Raji (cell line): ENCODE data around the gene EIF6.

Experiments
- POLR2A ChIP-seq: IDR thresholded peaks from 2 replicates; pipeline ENCODE4 v1.6.1; 2011; ENCODE audit warnings: low read depth, low read length, control low read depth; ENCODE audit not compliant: insufficient read depth

EIF6 gene

DNA sequence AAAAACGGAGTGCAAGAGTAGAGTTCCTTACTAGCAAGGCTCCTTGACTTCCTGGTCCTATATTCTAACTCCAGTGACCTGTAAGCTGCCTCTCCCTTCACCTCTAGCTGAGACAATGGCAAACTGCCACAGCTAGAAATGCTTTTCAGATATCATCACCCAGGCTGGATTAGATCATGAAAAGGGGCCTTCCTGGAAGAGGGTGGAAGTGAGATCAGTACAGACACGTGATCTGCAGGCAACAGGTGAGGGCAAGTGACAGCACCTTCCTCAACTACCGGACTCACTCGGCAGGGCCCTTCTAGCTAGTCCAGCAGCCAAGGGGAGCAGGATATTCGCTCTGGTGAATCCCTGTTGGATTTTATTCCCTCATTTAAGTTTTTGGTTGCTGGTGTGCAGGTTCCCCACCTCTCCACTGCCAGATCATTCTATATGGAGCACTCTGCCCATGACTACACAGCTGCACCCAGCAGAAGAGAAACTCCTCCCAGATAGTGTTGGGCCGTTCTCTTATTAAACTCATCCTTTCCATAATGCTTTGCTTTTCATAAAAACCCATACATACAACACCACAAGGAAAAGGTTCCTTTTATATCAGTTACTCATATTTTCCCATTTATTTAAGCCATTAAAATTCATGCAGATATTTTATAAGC lies 34.1 kb upstream of the EIF6 start:
- no peak for TF ChIP-seq POLR2A

DNA sequence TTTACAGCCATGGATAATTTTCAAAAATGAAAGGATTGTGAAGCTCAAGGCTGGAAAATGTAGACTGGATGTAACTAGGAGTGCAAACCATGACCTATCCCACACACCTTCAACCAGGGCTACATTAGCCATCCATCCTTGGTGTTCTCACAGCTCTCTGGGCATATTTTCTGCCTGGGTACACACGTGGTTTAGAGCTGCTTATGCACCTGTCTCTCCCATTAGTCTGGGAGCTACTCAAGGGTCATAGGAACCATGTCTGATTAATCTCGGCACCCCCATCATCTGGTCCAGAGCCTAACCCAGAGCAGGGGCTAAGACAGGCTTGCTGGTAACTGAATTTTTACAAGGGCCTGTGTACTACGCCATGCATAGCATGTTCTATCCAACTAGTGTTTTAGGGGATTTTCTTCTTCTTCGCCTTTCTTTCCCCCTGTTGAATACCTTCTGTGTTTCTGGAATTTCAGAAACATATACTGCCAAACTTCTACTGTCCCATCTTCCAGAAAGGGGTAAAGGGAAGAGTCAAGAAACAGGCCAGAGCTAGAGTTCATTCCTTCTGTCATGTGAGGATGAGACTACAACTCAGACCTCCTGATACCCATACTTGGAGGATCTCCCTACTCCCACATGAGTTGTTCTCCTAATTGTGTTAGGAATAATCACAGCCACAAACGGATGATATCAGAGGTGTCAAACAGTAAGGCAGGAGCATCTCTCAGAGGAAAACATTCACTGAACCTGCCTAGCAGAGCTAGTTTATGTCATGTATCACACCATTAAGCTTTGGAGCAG lies 33.0 kb upstream of the EIF6 start:
- TF ChIP-seq POLR2A: no peak

DNA sequence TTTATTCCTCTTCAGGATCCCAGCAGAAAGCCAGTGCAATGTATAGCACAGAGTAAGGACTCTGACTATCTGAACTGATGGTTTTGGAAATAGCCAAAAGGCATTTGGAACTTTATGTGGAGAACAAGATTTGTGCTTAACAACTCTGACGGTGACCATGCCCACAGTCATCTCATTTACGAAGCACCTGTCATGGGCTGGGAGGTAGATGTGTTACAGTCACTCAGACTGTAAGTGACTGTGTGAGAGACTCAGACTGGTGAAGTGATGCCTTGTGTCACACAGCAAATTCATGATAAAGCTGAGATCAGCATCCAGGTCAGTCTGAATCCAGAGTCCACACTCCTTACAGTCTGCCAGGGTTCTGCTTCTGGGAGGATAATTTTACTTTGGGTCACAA lies 31.5 kb upstream of the EIF6 start:
- TF ChIP-seq POLR2A: no peak

DNA sequence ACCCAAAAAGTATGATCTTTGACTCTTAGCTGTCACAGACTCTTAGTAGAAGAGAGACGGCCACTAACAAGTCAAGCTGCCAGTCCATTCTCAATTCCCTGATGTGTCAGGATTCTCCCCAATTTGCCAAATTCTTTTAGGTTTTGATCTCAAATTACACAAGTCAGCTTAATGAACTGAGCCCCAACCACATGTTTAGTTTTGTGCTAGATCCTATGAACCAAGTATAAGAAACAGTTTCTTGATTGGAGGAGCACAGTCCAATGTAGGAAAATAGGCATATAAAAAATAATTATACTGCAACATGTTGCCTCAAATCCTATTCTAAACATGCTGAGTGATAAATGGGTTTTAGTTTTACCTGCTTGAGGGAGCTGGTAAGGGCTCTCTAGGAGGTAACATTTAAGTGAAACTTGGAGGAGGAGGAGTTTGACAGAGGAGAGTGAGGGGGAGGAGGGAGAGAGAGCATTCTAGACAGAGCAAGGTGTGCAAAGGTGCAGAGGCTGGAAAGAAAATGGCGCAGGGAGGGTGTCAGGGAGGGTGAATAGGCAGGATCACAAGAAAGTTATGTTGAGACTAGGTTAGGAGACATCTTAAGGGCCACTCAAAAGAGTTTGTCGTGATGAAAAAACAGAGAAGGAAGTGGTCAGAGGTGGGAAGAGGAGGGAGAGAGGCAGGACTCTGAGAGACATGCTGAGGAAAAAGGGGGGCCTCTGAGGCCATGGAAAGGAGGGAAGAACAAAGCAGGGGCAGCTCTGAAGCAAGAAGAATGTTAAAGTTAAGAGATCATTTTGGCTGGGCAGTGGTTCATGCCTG lies 30.5 kb upstream of the EIF6 start:
- no peak for TF ChIP-seq POLR2A

DNA sequence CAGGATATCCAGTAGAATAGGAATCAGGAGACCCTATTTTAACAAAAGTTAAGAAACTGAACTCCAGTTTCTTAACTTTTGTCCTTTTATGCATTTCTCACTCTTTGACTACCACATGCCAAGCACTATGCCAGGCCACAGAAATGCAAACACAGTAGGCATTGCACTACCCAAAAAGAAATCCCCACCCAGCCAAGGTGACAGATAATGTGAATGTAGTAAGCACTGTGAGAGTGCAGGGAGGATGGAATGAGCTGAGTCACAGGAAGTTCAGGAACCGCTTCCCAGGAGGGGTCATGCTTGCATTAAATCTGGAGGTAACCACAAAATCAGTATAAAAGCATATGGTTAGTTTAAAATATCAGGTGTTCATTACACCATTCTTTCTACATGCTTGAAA lies 27.7 kb upstream of the EIF6 start:
- no peak for TF ChIP-seq POLR2A

DNA sequence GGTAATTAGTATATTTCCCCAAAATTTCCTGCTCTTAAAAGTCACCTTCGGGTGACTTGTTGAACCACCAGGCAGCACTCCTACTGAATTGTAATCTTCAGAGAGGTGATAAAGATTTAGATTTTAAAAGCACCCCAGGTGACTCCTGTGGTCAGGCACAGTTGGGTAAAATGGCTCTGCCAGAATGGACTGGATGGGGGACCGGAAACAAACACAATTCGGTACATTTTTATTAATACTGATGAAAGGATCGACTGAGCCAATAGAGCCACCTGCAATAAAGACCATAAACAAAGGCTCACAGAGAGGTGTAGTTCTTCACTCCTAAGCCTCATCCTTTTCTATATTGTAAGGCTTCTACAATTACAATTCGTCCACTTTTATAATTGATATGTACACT lies 27.2 kb upstream of the EIF6 start:
- TF ChIP-seq POLR2A: no peak

DNA sequence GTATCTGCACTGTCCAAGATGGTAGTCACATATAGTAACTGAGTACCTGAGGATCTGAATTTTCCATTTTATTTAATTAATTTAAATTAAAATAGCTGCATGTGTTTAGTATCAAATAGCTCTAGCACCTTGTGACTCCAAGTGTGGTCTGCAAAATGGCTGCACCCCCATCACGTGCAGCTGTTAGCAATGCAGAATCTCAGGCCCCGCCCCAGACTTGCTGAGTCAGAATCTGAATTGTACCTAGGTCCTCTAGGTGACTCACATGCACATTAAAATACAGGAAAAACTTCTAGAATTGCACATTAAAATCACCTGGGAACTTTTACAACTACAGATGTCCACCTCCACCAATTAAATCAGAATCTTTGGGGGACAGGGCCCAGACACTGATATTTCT lies 26.8 kb upstream of the EIF6 start:
- no peak for TF ChIP-seq POLR2A

DNA sequence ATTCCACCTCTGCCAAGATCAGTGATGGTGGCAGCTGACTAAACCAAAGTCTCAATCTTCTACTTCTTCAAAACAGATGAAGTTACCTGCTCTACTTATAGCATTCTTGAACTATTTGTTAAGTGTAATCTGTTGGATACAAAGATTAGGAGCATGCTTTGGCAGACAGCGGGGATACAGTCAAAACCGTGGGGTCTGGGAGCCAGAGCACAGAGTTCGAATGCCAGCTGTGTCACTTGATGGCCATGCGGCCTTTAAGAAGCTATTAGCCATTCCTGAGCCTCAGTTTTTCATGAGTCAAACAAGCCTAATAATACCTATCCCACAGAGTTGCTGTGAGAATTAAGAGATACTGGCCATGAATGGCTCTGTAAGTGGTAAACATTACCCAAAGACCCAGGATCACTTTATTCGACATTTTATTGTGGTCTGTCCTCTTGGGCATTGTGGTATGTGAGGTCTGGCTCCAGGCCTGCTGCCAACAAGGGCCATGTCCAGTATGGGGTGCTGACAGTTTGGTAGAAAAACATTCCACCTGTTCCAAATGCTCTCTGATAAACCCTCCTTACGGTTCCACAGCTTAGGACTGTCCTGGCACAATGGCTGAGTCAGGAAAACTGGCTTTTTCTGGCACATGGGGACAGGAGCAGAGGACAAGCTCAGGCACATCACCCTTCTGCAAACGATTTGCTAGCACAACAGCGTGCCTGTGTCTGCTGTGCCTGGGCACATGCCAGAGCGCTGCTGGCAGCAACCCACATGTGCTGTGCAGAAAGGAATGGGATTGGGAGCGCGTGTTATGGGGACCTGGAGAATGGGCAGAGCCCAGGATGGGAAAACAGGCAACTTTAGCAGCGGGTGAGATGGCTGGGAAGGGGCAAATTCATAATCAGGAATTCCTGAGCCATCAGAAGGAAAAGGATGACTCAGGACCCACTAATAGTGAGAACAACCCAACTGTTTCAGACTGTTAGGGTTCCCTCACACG lies 23.4 kb upstream of the EIF6 start:
- TF ChIP-seq POLR2A: no peak

DNA sequence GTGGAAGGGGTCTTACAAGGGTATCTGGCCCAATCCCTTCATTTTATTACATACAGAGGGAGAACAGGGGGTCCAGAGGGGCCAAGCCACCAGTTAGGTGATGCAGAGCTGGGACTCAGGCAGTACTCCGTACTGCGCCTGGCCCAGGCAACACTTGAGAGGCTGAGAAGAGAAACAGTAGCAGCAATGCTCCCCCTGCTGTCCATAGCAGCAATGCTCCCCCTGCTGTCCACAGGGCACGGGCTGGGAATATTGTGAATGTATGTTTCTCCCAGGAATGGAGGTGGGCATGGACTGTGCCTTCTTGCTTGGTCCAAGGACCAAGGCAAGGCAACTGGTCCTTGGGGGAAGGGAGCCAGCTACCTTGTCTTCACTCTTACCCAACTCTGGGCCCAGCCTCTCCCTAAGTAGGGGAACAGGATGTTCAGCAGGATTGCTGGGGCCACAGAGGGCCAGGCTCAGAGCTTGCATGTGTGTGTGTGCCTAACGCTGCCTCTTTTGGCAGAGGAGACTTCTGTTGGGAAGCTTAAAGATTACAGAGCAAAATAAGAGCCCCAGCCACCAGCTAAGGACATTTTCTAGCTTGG lies 22.5 kb upstream of the EIF6 start:
- no peak for TF ChIP-seq POLR2A

DNA sequence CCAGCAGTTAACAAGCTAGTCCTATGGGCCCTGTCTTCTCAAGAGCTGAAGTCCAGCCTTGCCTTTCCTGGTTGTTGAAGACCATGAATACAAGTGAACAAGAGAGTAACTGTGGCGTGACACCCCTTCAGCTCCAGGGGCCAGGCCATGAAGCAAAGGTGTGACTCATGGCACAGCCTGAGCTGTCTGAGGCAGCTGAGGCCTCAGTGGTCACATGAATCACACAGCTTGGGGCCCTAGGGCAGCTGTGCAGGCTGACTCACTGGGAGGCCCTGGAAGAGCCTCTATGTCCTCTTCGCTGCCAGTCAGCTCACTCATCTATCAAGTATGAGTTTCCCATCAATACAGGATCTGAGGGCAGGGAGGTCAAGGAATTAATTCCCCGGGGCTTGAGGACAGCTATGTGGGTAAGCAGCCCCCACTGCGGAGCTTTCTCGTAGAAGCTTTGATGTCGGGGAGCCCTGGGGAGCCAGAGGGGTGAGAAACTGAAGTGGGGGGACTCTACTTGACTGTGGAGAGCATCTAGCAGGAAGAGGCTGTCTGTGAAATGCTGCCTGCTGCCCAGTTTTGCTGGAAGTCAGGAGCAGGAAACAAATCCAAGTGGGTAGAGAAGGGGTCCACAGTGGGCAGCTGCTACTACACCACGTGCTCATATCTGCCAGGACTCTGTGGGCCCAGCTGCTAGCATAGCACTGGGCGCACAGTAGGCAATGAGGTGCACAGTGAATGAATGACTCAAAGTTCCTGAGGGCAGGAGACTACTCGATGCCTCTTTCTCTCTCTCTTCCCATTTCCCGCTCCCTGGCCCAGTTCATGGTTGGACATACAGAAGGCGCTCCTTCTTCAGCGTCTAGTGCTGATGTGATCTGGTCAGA lies 21.3 kb upstream of the EIF6 start:
- no peak for TF ChIP-seq POLR2A

DNA sequence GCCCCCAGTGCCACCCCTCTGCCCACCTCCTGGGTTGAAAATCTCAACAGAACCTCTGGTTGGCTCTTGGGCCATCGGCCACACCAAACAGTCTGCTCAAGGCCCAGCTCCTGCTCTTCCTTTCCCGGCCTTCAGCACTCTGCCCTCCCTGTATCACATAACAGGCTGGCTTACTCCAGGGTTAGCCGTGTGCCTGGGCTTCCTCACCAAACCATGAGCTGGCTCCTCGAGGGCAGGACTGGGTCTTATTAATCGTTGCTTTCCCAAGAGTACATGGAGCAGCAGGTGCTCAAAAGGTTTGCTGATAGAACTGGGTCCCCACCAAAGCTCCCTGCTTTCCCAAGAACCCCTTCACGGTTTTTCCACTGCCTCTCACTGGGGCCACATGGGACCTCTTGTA lies 20.4 kb upstream of the EIF6 start:
- TF ChIP-seq POLR2A: no peak

DNA sequence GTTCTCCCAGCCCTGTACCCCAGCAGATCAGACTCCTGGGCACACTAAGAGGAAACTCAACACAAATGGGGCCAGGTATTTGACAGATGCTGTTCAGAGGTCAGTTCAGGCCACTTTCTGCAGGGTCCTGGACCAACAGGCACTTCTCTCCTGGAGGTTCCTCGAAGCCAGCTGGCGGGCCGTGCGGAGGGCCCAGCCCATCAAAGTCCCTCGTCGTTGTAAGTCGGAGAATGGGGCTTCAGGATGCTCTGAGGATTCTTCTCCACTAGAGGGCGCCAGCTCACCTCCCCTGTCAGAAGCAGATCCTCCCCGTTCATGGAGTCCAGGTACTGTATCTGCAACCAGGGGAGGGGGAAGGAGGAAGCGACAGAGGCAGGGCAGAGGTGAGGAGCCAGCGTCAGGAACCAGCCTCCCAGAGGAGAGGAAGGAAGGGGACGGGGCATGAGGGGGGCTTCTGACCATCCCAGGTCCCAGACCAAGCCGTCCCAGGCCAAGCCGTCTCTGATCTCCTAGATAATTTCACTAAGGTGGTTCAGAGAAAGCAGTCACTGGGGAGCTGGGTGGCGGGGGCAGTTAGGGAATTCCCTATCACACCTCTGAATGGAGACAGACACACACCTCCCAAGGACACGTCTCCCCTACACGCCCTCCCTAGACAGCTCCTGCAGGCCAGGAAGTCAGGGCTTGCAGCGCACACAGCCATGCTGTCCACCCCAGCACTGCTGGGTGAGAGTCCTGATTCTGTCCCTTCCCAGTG lies 19.3 kb upstream of the EIF6 start:
- no peak for TF ChIP-seq POLR2A

DNA sequence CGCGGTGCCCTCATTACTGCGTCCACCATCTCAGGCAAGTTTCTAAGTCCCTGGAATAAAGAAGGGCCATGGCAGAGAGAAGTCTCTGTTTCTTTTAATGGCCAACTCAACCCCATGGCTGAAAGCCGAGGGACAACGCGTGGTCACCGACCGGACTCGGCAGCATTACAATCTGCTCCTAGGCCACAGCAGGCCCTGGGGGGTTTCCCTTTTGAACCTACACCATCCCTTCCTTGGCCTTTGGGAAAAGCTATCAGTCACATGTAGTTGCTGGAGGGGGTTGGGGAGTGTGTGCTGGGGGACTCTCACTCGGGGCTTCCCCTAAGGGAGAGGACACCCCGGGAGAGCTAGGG lies 18.8 kb upstream of the EIF6 start:
- TF ChIP-seq POLR2A: no peak
